Neural crest cell (in vitro differentiated cells): ENCODE measurements around the gene RFFL. TPM values are rescaled to one million over a fixed set of nuclear protein-coding genes. Genes with fewer than 3 reads are reported as not detected.
"Not testable (repeated sequence)": the region's sequence is repeated elsewhere in the genome, so short reads cannot be mapped to it uniquely, and the experiment has no call there.

Source experiments
- DNase-seq: peaks from one replicate; pipeline ENCODE4 v3.0.0; 2021; ENCODE audit warnings: low read depth, mixed read lengths, low spot score
- H3K27ac Mint-ChIP-seq: one replicate; pipeline ENCODE4 v1.8.0; 2021; ENCODE audit warnings: mild to moderate bottlenecking, mixed read lengths; ENCODE audit not compliant: unreplicated experiment
- H3K27me3 Mint-ChIP-seq: 2 replicates; pipeline ENCODE4 v1.8.0; 2021; ENCODE audit warnings: low read depth, mild to moderate bottlenecking, mixed read lengths
- H3K36me3 Mint-ChIP-seq: 2 replicates; pipeline ENCODE4 v1.8.0; 2021; ENCODE audit warnings: low read depth, mild to moderate bottlenecking, mixed read lengths
- H3K4me1 Mint-ChIP-seq: 2 replicates; pipeline ENCODE4 v1.8.0; 2021; ENCODE audit warnings: mixed read lengths
- H3K4me3 Mint-ChIP-seq: one replicate; pipeline ENCODE4 v1.8.0; 2021; ENCODE audit warnings: mild to moderate bottlenecking, mixed read lengths
- H3K9me3 Mint-ChIP-seq: 2 replicates; pipeline ENCODE4 v1.8.0; 2021; ENCODE audit warnings: mixed read lengths
- total RNA-seq: library from RNA; stranded (reverse); gene quantifications from 2 replicates; pipeline ENCODE4 v1.2.1, GENCODE V29; 2021
- TF ChIP-seq, protein P1 (sequence below): fragments of 200-600 bp; sonication (generic); conservative IDR thresholded peaks from 2 replicates; pipeline ENCODE4 v1.5.0; 2021; ENCODE audit warnings: antibody characterized with exemption, mild to moderate bottlenecking

The RFFL gene
- total RNA-seq, 1 donor from 2014 or later: 22.5 TPM

DNA sequence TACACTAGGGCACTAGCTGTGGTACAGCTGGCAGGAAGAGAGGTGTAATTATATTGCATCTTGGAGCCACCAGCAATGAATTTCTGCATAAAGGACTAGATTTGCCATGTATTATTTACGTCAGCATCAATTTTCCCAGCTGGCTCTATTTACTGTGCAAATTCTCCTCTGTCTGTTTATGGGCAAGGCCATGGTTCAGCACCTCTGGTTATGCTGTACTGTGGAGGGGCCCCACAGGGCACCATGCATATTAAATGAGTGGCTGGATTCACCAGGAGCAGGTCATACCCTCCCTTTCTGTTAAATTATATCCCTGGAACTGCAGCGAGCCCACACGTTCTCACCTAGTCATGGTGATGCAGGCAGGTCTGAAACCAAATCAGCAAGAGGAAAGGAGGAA, 36.4 kb upstream of the RFFL start:
- H3K36me3 Mint-ChIP-seq: peaks cover 3% of the 10 kb centered on the region
- no peaks in the 10 kb centered on the region for H3K27me3 Mint-ChIP-seq
- no peak for DNase-seq
- TF ChIP-seq, protein P1, sequence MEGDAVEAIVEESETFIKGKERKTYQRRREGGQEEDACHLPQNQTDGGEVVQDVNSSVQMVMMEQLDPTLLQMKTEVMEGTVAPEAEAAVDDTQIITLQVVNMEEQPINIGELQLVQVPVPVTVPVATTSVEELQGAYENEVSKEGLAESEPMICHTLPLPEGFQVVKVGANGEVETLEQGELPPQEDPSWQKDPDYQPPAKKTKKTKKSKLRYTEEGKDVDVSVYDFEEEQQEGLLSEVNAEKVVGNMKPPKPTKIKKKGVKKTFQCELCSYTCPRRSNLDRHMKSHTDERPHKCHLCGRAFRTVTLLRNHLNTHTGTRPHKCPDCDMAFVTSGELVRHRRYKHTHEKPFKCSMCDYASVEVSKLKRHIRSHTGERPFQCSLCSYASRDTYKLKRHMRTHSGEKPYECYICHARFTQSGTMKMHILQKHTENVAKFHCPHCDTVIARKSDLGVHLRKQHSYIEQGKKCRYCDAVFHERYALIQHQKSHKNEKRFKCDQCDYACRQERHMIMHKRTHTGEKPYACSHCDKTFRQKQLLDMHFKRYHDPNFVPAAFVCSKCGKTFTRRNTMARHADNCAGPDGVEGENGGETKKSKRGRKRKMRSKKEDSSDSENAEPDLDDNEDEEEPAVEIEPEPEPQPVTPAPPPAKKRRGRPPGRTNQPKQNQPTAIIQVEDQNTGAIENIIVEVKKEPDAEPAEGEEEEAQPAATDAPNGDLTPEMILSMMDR: no peak
- no peak overlapping the region for H3K4me3 Mint-ChIP-seq
- no peaks in the 10 kb centered on the region for H3K9me3 Mint-ChIP-seq
- H3K4me1 Mint-ChIP-seq: no peaks in the 10 kb centered on the region
- no peak overlapping the region for H3K27ac Mint-ChIP-seq

DNA sequence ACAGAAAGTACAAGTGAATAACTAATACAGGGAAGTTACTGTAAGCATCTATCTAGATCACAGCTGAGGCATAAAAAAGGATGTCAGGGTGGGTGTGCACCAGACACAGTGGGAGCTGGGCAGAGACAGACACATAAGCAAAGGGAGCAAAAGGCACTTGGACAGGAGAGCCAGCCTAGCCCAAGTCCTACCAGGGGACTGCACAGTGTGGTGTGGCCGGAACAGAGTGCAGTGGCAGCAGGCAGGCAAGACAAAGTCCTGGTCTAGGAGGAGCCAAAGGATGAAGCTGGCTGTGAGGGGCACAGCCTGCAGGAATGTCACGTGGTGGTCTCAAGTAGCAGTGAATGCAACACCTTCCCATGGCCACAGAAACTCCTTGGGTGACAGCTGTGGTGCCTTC, 34.3 kb upstream of the RFFL start:
- DNase-seq: no peak
- TF ChIP-seq, protein P1: no peak
- Mint-ChIP-seq H3K4me1 (no peaks in the 10 kb centered on the region), H3K4me3 (no peak overlapping the region), H3K27ac (no peak overlapping the region), H3K9me3 (no peaks in the 10 kb centered on the region), H3K27me3 (no peaks in the 10 kb centered on the region), H3K36me3 (peaks cover 3% of the 10 kb centered on the region)

DNA sequence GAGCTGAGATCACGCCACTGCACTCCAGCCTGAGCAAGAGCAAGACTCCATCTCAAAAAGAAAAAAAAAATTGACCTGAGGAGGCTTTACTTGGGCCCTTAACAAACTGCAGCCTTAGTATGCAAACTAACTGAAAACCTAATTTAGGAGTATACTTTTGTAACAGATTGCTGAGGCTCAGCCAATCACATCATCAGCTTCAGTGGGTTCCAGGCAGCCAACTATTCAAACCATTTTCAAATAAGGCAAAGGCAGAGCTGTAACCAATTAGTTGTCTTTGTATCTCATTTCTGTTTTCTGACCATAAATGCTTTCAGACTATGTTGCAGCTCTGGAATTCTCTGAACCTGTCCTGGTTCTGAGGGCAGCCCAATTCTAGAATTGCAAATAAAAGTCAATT, 32.2 kb upstream of the RFFL start:
- Mint-ChIP-seq H3K4me3 (no peak overlapping the region), H3K36me3 (peaks cover 3% of the 10 kb centered on the region), H3K27me3 (no peaks in the 10 kb centered on the region), H3K9me3 (no peaks in the 10 kb centered on the region), H3K4me1 (no peaks in the 10 kb centered on the region), H3K27ac (no peak overlapping the region)
- no peak for DNase-seq
- TF ChIP-seq, protein P1: no peak

DNA sequence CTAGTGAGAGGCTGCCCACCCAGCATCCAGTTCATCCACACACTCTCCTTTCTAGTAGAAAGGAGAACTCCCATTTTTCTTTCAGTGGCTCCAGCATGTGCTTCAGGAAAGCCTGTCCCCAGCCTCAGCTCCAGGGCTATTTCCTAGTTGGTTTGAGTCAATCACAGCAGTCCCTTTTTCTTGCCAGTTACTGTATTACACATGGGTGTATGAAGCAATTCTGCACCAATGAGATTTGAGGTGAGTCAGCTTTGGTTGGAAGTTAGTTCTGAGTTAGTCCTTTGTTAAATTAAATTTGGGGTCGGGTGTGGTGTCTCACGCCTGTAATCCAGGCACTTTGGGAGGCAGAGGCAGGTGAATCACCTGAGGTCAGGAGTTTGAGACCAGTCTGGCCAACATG, 31.4 kb upstream of the RFFL start:
- TF ChIP-seq, protein P1: no peak
- no peak overlapping the region for H3K27ac Mint-ChIP-seq
- no peak overlapping the region for H3K4me3 Mint-ChIP-seq
- H3K36me3 Mint-ChIP-seq: peaks cover 3% of the 10 kb centered on the region
- H3K27me3 Mint-ChIP-seq: no peaks in the 10 kb centered on the region
- no peaks in the 10 kb centered on the region for H3K4me1 Mint-ChIP-seq
- no peak for DNase-seq
- no peaks in the 10 kb centered on the region for H3K9me3 Mint-ChIP-seq

DNA sequence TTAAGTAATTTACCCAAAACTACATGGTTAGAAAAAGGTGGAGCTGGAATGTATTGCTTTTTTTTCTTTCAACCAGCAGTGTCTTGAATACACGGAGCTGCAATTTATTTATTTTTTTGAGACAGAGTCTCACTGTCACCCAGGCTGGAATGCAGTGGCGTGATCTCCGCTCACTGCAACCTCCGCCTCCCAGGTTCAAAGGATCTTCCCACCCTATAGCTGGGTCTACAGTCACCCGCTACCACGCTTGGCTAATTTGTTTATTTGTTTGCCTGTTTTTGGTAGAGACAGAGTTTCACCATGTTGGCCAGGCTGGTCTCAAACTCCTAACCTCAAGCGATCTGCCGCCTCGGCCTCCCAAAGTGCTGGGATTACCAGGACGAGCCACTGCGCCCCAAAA, 27.2 kb upstream of the RFFL start:
- not testable (repeated sequence) for H3K9me3 Mint-ChIP-seq, DNase-seq, H3K36me3 Mint-ChIP-seq, H3K27ac Mint-ChIP-seq, H3K27me3 Mint-ChIP-seq
- Mint-ChIP-seq H3K4me3 (peak overlapping the region; percentile 65), H3K4me1 (peaks cover 18% of the 10 kb centered on the region)

DNA sequence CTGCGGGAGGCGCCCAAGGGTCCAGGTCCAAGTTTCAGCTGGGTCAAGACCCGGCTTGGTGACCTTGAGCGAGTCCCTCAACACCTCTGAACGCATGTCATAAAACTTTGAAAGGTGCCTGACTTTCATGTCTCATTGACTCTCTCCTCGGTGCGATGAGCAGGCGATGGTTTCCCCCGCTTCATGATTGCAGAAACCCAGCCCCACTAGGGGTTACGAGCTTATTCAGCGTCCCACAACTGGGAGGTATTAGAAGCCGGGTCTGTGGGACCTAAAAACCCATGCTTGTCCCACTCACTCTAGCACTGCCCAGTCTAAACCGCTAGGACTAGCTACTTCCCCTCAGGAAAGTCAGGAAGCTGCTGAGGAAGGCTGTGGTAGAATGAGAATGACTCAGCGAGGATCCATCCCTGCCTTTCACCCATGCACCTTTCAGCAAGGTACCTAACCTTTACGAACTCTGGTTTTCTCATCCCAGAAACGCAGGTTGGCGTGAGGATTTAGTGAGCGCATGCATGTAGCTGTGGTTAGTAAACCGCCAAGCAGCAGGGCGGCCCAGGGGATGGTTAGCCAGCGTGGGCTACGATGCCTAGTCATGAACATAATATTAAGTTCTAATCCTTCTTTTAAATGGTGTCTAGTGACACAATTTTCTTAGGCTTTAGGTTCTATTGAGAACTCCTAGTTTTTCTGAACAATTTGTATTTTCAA, 26.2 kb upstream of the RFFL start:
- TF ChIP-seq, protein P1: peak; percentile 44
- no peaks in the 10 kb centered on the region for H3K36me3 Mint-ChIP-seq
- peaks cover 3% of the 10 kb centered on the region for H3K27me3 Mint-ChIP-seq
- no peaks in the 10 kb centered on the region for H3K9me3 Mint-ChIP-seq
- H3K4me1 Mint-ChIP-seq: peaks cover 21% of the 10 kb centered on the region
- H3K27ac Mint-ChIP-seq: peak overlapping the region; percentile 74
- peak overlapping the region; percentile 89 for H3K4me3 Mint-ChIP-seq
- no peak for DNase-seq
